ENCODE measurements around the gene KRTCAP2.

KRTCAP2 gene

GRCh38 chr1:155184835-155185782, 12.0 kb upstream of the KRTCAP2 start:
- FAIRE-seq = no peak
- DNase-seq (ENCODE audit: insufficient read length, low spot score) = no peak

- DNase-seq (ENCODE audit: insufficient read length, low spot score) (no peak), FAIRE-seq (no peak)
Observed at GRCh38 chr1:155184351-155184811, 11.3 kb upstream of the KRTCAP2 start.

- FAIRE-seq = no peak
Observed at GRCh38 chr1:155183775-155184221, 10.7 kb upstream of the KRTCAP2 start.

GRCh38 chr1:155182052-155182550, 9.0 kb upstream of the KRTCAP2 start:
- FAIRE-seq (no peak), DNase-seq (ENCODE audit: insufficient read length, low spot score) (no peak)

More at GRCh38 chr1:155183775-155184221, 10.7 kb upstream of the KRTCAP2 start:
- no peak for DNase-seq (ENCODE audit: insufficient read length, low spot score)

- FAIRE-seq (no peak), DNase-seq (ENCODE audit: insufficient read length, low spot score) (no peak)
Observed at GRCh38 chr1:155181371-155182051, 8.4 kb upstream of the KRTCAP2 start.

- FAIRE-seq (no peak), DNase-seq (ENCODE audit: insufficient read length, low spot score) (no peak)
Observed at GRCh38 chr1:155179112-155180031, 6.3 kb upstream of the KRTCAP2 start.

GRCh38 chr1:155178441-155179111, 5.5 kb upstream of the KRTCAP2 start:
- no peak for FAIRE-seq
- no peak for DNase-seq (ENCODE audit: insufficient read length, low spot score)

- FAIRE-seq (no peak), DNase-seq (ENCODE audit: insufficient read length, low spot score) (no peak)
Observed at GRCh38 chr1:155177918-155178281, 4.8 kb upstream of the KRTCAP2 start.

GRCh38 chr1:155177192-155177917, 4.3 kb upstream of the KRTCAP2 start:
- no peak for DNase-seq (ENCODE audit: insufficient read length, low spot score)
- no peak for FAIRE-seq

GRCh38 chr1:155176544-155177071, 3.5 kb upstream of the KRTCAP2 start:
- no peak for FAIRE-seq
- DNase-seq (ENCODE audit: insufficient read length, low spot score) = peak; percentile 88

- no peak for FAIRE-seq
- DNase-seq (ENCODE audit: insufficient read length, low spot score) = no peak
Observed at GRCh38 chr1:155175927-155176371, 2.8 kb upstream of the KRTCAP2 start.

- DNase-seq (ENCODE audit: insufficient read length, low spot score) (no peak), FAIRE-seq (no peak)
Observed at GRCh38 chr1:155175281-155175926, 2.3 kb upstream of the KRTCAP2 start.

- DNase-seq (ENCODE audit: insufficient read length, low spot score) = no peak
- FAIRE-seq = no peak
Observed at GRCh38 chr1:155174324-155175280, 1.5 kb upstream of the KRTCAP2 start.

- FAIRE-seq (no peak), DNase-seq (ENCODE audit: insufficient read length, low spot score) (peak; percentile 62)
Observed at GRCh38 chr1:155173478-155174323, 597 bp upstream of the KRTCAP2 start, which contains the start of gene TRIM46. Gene TRIM46 (plus strand): TSS chr1:155173849. CDS start chr1:155173967, 118 bp downstream.

GRCh38 chr1:155171836-155172731, 1.0 kb downstream of the KRTCAP2 start:
- DNase-seq (ENCODE audit: insufficient read length, low spot score) = no peak
- FAIRE-seq = no peak

All from HTR-8/SVneo (cell line).